ENCODE results near the gene CRIM1.

- no peak for TF ChIP-seq TAF1 (IDR thresholded peaks at IDR 0.05; ENCODE audit: low read depth)
- TF ChIP-seq EP300 (IDR thresholded peaks at IDR 0.05; ENCODE audit: borderline replicate concordance): no peak
- TF ChIP-seq YY1 (IDR thresholded peaks at IDR 0.05; ENCODE audit: low read depth): no peak
- TF ChIP-seq RAD21 (IDR thresholded peaks at IDR 0.05; ENCODE audit: low read depth): no peak
- TF ChIP-seq CEBPB (IDR thresholded peaks at IDR 0.05): no peak
- no peak for TF ChIP-seq TEAD4 (IDR thresholded peaks at IDR 0.05)
Observed at GRCh38 chr2:36410681-36411080, 55.1 kb downstream of the CRIM1 start.
